ENCODE measurements around the gene ZNF524.
"Not testable (repeated sequence)": the region's sequence is repeated elsewhere in the genome, so short reads cannot be mapped to it uniquely, and the experiment has no call there.

The ZNF524 gene

DNA sequence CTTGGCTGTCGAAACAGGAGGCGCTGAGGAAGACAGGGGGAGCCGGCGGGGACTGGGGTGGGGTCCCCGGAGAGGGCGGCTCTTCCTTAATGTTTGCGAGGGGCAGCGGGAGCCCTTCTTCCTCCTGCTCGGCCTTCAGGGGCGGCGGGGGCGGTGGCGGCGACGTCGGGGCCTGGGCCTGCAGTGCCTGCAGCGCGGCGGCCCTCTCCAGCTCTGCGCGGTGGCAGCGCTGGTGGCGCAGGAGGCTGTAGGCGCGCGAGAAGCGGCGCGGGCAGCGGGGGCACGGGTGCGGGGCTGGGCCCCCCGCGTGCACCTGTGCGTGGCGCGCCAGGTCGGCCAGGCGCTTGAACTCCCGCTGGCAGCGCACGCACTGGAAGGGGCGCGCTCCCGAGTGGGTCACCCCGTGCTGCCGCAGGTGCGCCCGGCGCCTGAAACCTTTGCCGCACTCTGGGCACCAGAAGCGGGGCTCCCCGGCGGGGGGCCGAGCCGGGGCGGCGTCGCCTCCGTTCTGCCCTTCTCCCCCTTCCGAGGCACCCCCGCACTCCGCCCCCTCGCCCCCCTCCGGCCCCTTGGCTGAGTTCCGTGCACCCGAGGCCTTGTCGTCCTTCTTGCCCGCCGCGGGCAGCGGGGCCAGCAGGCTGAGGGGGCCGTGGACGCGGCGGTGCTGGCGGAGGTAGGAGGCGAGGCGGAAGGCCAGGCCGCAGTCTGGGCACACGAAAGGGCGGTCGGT, 21.9 kb upstream of the ZNF524 start:
- TF ChIP-seq, protein P1, sequence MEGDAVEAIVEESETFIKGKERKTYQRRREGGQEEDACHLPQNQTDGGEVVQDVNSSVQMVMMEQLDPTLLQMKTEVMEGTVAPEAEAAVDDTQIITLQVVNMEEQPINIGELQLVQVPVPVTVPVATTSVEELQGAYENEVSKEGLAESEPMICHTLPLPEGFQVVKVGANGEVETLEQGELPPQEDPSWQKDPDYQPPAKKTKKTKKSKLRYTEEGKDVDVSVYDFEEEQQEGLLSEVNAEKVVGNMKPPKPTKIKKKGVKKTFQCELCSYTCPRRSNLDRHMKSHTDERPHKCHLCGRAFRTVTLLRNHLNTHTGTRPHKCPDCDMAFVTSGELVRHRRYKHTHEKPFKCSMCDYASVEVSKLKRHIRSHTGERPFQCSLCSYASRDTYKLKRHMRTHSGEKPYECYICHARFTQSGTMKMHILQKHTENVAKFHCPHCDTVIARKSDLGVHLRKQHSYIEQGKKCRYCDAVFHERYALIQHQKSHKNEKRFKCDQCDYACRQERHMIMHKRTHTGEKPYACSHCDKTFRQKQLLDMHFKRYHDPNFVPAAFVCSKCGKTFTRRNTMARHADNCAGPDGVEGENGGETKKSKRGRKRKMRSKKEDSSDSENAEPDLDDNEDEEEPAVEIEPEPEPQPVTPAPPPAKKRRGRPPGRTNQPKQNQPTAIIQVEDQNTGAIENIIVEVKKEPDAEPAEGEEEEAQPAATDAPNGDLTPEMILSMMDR (IDR thresholded peaks at IDR 0.05; ENCODE audit: low read depth, low read length, missing control alignments) = no peak
- H3K4me3 ChIP-seq (ENCODE audit: low read depth, low read length) = no peak overlapping the region
- no peak for DNase-seq (ENCODE audit: low read depth)

DNA sequence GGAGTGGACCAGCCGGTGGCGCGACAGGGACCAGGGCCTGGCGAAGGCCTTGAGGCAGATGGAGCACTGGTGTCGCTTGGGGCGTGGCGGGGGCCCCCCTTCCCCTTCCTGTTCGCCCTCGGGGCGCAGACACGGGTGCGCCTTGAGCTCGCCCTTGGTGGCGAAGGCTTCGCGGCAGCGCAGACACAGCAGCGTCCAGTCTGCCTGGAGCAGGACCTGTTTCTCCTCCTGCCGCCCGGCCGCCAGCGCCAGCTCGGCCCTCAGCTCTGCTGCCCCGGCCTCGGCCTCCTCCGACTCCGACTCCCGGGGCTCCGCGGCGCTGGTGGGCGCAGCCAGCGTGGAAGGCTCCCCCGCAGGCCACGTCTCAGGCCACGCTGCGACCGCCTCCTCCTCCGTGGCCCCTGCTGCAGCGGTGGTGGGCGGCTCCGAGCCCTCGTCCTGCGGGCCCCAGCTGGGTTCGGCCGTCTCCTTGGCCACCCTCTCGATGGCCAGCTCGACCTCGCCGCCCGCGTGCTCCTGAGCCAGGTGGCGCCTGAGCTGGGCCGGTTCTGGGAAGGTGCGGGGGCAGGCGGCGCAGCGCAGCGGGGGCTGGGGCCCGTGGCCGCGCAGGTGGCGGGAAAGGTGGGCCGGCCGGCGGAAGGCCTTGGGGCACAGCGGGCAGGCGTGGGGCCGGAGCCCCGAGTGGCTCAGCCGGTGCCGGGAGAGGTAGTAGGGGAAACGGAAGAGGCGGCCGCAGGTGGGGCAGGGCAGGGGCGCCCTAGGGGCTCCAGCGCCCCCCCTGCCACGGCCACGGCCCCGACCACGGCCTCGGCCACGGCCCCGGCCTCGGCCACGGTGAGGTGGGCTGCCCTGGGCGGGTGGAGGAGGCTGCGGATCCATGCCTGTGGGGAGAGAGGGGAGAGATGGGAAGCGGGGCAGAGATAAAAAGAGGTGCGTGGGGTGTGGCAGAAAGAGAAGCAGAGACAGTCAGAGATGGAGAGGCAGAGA, 21.0 kb upstream of the ZNF524 start:
- H3K4me3 ChIP-seq (ENCODE audit: low read depth, low read length) = no peak overlapping the region

DNA sequence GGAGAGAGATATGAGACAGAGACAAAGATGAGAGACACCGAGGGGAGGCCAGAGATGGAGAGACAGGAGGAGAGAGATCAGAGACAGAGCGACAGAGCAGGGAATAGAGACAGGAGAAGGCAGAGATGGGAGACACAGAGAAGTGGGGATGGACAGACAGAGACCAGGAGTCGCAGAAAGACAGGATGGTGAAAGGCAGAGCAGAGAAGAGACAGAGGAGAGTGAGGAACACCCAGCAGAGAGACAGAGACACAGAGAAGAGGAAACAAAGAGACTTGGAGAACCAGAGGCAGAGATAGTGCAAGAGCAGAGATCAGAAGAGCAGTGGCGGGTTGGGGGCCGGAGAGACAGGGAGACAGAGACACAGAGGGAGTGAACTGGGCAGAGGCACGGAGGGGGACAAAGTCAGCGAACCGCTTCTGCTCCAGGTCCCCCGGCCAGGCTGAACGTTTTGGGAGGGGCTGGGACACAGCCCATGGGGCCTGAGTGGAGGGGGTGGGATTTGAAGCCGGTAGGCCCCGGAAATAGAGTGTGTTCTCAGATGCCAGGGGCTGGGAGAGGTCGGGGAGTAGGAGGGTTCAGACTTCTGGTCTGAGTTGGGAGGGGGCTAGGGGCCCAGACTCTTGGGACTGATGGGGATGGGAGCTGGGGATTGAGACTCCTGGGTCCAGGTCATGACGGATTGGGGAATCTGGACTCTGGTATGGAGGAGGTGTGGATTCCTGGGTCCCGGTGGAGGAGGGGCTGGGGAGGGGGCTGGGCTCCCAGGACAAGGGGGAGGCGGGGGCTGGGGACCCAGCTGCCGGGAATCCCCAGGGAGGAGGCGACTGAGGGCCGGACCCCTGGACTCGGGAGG, 20.1 kb upstream of the ZNF524 start:
- TF ChIP-seq, protein P1 (IDR thresholded peaks at IDR 0.05; ENCODE audit: low read depth, low read length, missing control alignments) = no peak
- no peak for DNase-seq (ENCODE audit: low read depth)
- peak overlapping the region; percentile 81 for H3K4me3 ChIP-seq (ENCODE audit: low read depth, low read length)

More for the DNA sequence above, 21.0 kb upstream of the ZNF524 start:
- no peak for DNase-seq (ENCODE audit: low read depth)
- TF ChIP-seq, protein P1 (IDR thresholded peaks at IDR 0.05; ENCODE audit: low read depth, low read length, missing control alignments) = no peak

DNA sequence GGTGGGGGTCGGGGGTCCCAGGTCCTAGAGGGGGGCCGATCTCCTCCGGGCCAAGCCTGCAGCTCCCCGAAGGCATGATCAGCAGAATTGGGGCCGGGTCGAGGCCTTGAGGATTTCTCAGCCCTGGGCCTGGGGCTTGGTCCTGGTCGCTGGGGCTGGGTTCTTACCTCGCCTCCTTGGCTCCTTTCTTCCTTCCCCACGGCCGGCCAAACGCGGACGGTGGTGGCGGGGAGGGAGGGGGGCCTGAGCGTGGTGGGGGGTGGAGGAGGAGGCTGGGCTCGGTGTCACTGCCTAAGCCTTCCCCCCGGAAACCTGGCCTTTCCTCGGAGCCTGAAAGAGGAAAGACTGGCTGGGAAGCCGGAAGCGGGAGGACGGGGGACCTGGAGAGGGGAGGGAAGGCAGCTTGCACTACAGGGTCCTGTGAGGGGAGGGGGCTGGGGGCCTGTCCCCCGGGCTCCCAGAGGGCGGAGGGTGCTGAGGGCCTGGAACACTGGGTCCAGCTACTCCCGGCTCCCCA, 19.4 kb upstream of the ZNF524 start, which contains the start of gene ZNF579:
Gene ZNF579 (minus strand): TSS at position 221 of the 517 bp plus-strand sequence. CDS start 1,209 bp downstream, outside the sequence.
- TF ChIP-seq, protein P1 (IDR thresholded peaks at IDR 0.05; ENCODE audit: low read depth, low read length, missing control alignments) = no peak
- peak; percentile 59 for DNase-seq (ENCODE audit: low read depth)
- peak within 1 kb of the TSS; percentile 81 for H3K4me3 ChIP-seq (ENCODE audit: low read depth, low read length)

DNA sequence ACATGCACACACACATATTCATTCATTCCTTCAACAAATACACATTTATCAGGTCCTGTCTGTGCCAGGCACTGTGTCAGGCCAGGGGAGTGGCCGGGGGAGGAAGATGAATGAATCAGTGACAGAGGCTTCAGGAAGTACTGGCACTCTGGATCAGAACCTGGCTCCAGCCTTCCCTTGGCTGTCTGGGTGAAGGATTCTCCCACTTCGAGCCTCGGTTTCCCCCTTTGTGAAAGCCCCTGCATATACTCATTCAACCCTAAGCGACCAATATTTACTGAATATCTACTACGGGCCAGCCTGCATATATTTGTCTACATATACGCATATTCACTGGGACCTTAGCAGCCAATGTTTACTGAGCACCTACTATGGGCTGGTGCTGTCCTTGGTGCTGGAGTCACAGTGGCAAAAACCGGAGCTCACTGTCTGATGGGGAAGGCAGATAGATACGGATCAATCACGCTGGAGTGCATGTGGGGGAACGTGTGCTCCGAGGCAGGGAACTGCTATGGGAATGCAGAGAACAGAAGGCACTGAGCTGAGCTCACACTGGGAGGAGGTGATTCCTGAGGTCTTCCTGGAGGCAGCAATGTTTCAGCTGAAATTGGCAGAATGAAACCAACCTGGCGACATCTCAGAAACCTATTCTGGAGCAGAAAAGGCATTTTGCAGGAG, 18.8 kb upstream of the ZNF524 start:
- no peak for DNase-seq (ENCODE audit: low read depth)
- TF ChIP-seq, protein P1 (IDR thresholded peaks at IDR 0.05; ENCODE audit: low read depth, low read length, missing control alignments) = no peak

DNA sequence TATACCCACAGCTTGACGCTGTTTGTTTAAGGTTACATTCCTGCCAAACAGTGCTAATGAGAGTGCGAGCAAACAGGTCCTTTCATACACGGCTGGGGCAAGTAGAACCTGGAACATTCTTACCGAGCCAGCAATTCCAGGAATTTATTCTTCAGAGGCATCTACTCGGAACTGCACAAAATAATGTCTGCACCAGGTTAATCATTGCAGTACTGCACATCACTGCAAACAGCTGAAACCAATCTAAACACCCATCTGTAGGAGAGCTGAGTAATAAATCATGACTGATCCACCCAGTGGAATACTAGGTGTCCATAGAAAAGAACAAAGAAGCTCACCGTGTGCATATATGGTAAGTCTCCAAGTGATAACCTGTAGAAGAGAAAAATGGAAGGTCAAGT, 18.3 kb upstream of the ZNF524 start:
- H3K4me3 ChIP-seq (ENCODE audit: low read depth, low read length) = no peak overlapping the region
- no peak for DNase-seq (ENCODE audit: low read depth)
- TF ChIP-seq, protein P1 (IDR thresholded peaks at IDR 0.05; ENCODE audit: low read depth, low read length, missing control alignments) = no peak

More for the DNA sequence above, 18.8 kb upstream of the ZNF524 start:
- H3K4me3 ChIP-seq (ENCODE audit: low read depth, low read length) = peak overlapping the region; percentile 81

DNA sequence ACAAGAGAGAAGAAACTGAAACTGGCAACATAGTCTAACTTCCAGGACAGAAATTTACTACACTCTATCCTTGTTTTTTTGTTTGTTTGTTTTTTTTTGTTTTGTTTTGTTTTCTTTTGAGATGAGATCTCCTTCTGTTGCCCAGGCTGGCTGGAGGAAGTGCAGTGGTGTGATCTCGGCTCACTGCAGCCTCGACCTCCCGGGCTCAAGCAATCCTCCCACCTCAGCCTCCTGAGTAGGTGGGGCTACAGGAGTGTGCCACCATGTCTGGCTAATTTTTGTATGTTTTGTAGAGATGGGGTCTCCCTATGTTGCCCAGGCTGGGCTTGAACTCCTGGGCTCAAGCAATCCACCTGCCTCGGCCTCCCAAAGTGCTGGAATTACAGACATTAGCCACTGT, 17.8 kb upstream of the ZNF524 start:
- not testable (repeated sequence) for H3K4me3 ChIP-seq (ENCODE audit: low read depth, low read length)

DNA sequence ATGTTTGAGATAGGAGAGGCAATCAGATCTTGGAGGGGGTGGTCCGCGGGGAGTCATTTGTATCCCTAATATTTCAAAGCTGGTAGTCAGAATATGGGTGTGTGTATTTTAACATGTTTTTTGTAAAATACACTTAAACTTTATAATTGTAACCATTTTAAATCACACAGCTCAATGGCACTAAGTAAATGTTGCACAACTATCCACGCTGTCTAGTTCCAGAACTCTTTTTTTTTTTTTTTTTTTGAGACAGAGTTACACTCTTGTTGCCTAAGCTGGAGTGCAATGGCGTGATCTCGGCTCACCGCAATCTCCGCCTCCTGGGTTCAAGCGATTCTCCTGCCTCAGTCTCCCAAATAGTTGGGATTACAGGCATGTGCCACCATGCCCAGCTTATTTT, 16.2 kb upstream of the ZNF524 start:
- not testable (repeated sequence) for DNase-seq (ENCODE audit: low read depth); H3K4me3 ChIP-seq (ENCODE audit: low read depth, low read length)

More for the DNA sequence above, 17.8 kb upstream of the ZNF524 start:
- DNase-seq (ENCODE audit: low read depth) = not testable (repeated sequence)

All from GM12864 (cell line).